MM.1S (cell line): ENCODE results near the gene MRPL42.

ENCODE experiments used
- EZH2 ChIP-seq: fragments of 300-600 bp; sonication (generic); optimal IDR thresholded peaks from 2 replicates; pipeline ENCODE3; 2017; ENCODE audit warnings: low read depth, mild to moderate bottlenecking, antibody characterized with exemption, low read length, mixed read lengths
- TF ChIP-seq, protein P1 (sequence below): fragments of 300-600 bp; sonication (generic); IDR thresholded peaks from 2 replicates; pipeline ENCODE4 v1.5.1; 2016; ENCODE audit warnings: antibody characterized with exemption, low read length, mixed read lengths

DNA sequence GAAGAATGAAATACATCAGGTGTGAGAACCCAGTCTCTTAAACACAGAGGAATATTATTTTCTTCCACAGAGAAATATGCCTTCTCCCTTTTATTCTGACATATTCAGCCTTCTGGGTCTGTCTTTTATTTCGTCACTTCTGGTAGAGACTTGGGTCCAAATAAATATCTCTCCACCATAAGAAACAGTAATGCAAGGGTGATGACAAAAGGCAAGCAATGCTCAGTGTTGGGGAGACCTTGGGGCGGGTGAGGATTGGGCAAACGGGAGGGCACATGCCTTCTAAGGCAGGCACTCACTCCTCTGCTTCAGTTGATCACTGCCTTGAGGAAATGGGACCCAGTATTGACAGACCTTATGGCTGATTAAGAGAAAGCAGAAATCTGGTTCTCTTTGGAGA lies 98.4 kb downstream of the MRPL42 start:
- TF ChIP-seq, protein P1, sequence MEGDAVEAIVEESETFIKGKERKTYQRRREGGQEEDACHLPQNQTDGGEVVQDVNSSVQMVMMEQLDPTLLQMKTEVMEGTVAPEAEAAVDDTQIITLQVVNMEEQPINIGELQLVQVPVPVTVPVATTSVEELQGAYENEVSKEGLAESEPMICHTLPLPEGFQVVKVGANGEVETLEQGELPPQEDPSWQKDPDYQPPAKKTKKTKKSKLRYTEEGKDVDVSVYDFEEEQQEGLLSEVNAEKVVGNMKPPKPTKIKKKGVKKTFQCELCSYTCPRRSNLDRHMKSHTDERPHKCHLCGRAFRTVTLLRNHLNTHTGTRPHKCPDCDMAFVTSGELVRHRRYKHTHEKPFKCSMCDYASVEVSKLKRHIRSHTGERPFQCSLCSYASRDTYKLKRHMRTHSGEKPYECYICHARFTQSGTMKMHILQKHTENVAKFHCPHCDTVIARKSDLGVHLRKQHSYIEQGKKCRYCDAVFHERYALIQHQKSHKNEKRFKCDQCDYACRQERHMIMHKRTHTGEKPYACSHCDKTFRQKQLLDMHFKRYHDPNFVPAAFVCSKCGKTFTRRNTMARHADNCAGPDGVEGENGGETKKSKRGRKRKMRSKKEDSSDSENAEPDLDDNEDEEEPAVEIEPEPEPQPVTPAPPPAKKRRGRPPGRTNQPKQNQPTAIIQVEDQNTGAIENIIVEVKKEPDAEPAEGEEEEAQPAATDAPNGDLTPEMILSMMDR, result no peak
- no peak for TF ChIP-seq EZH2
